Panc1 (cell line): ENCODE results near the gene KANSL1L.

Experiments used
- SIN3A ChIP-seq: IDR thresholded peaks from 2 replicates; pipeline ENCODE4 v1.6.1; 2012; ENCODE audit warnings: low read depth, mild to moderate bottlenecking, low read length, moderate library complexity, borderline replicate concordance; ENCODE audit not compliant: insufficient read depth
- TF ChIP-seq, protein P1 (sequence below): fragments of 450-650 bp; IDR thresholded peaks from 2 replicates; pipeline ENCODE4 v1.5.1; 2017; ENCODE audit warnings: mild to moderate bottlenecking

DNA sequence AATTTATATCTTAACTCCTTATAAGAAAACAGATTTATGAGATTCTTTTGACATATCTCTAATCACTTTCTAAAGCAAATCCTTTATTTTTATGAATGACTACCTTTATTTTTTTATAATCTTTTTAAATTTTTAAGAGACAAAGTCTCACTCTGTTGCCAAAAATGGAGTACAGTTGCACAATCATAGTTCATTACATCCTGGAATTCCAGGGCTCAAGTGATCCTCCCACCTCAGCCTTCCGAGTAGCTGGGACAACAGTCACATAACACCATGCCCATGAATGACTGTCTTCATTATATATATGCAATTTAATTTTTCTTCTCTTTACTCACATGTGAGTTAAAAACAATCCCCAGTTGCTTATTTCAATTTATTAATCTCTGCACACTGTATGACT is 32.3 kb upstream of the KANSL1L start:
- TF ChIP-seq, protein P1, sequence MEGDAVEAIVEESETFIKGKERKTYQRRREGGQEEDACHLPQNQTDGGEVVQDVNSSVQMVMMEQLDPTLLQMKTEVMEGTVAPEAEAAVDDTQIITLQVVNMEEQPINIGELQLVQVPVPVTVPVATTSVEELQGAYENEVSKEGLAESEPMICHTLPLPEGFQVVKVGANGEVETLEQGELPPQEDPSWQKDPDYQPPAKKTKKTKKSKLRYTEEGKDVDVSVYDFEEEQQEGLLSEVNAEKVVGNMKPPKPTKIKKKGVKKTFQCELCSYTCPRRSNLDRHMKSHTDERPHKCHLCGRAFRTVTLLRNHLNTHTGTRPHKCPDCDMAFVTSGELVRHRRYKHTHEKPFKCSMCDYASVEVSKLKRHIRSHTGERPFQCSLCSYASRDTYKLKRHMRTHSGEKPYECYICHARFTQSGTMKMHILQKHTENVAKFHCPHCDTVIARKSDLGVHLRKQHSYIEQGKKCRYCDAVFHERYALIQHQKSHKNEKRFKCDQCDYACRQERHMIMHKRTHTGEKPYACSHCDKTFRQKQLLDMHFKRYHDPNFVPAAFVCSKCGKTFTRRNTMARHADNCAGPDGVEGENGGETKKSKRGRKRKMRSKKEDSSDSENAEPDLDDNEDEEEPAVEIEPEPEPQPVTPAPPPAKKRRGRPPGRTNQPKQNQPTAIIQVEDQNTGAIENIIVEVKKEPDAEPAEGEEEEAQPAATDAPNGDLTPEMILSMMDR = no peak
- TF ChIP-seq SIN3A = no peak
